GM12878 (cell line): ENCODE data around the gene GLG1. TPM values are rescaled to one million over a fixed set of nuclear protein-coding genes. Genes with fewer than 3 reads are reported as not detected.

Experiments used
- BHLHE40 ChIP-seq, 2 experiments: fragments of 450-650 bp in 1 of 2; IDR thresholded peaks; 2 replicates each; pipeline ENCODE4 v1.6.1; 2011 to 2017; ENCODE audit warnings: low read depth in 2 of 2, borderline replicate concordance in 1 of 2, improper control_type of control experiment in 1 of 2, low read length in 1 of 2, mild to moderate bottlenecking in 1 of 2
- BMI1 ChIP-seq: fragments of 450-650 bp; IDR thresholded peaks from 2 replicates; pipeline ENCODE4 v1.6.1; 2016; ENCODE audit warnings: mild to moderate bottlenecking, moderate library complexity, borderline replicate concordance
- CREM ChIP-seq: IDR thresholded peaks from 2 replicates; pipeline ENCODE4 v1.6.1; 2014; ENCODE audit warnings: antibody characterized with exemption, low read depth
- EP300 ChIP-seq, 2 experiments: fragments of 150-350 bp in 1 of 2; IDR thresholded peaks; 2 replicates each; pipeline ENCODE4 v1.6.1; 2011 to 2012; ENCODE audit warnings: low read depth in 2 of 2, low read length in 2 of 2, borderline replicate concordance in 1 of 2, improper control_type of control experiment in 1 of 2, inconsistent platforms in 1 of 2; ENCODE audit not compliant: control insufficient read depth in 1 of 2
- EZH2 ChIP-seq: IDR thresholded peaks from 2 replicates; pipeline ENCODE4 v1.6.1; 2012; ENCODE audit warnings: low read depth, mild to moderate bottlenecking, control low read depth, inconsistent platforms, low read length, borderline replicate concordance; ENCODE audit not compliant: control insufficient read depth
- FOS ChIP-seq: IDR thresholded peaks from 3 replicates; pipeline ENCODE4 v1.6.1; 2011; ENCODE audit warnings: borderline replicate concordance; ENCODE audit not compliant: insufficient read length; ENCODE audit errors: extremely low read depth
- IRF4 ChIP-seq: IDR thresholded peaks from 2 replicates; pipeline ENCODE4 v1.6.1; 2011; ENCODE audit warnings: low read depth, low read length
- MTA3 ChIP-seq: IDR thresholded peaks from 2 replicates; pipeline ENCODE4 v1.6.1; 2012; ENCODE audit warnings: low read length, inconsistent platforms, borderline replicate concordance
- NFIC ChIP-seq: IDR thresholded peaks from 2 replicates; pipeline ENCODE4 v1.6.1; 2012; ENCODE audit warnings: low read depth, mild to moderate bottlenecking, inconsistent platforms, low read length, moderate library complexity
- NFYB ChIP-seq: IDR thresholded peaks from 2 replicates; pipeline ENCODE4 v1.6.1; 2011; ENCODE audit warnings: low read depth, mild to moderate bottlenecking, low read length, improper control_type of control experiment, moderate library complexity; ENCODE audit not compliant: insufficient read depth
- POLR2AphosphoS2 ChIP-seq: IDR thresholded peaks from 2 replicates; pipeline ENCODE4 v1.6.1; 2011; ENCODE audit warnings: low read depth, mild to moderate bottlenecking, low read length, improper control_type of control experiment, moderate library complexity
- USF2 ChIP-seq: IDR thresholded peaks from 2 replicates; pipeline ENCODE4 v1.6.1; 2011; ENCODE audit warnings: low read depth, low read length, improper control_type of control experiment, borderline replicate concordance
- ZBTB33 ChIP-seq: fragments of 450-650 bp; IDR thresholded peaks from 2 replicates; pipeline ENCODE4 v1.6.1; 2017; ENCODE audit warnings: mild to moderate bottlenecking
- ZBTB4 ChIP-seq: fragments of 450-650 bp; formaldehyde crosslinking; IDR thresholded peaks from 2 replicates; pipeline ENCODE4 v1.4.0; 2022; ENCODE audit warnings: mild to moderate bottlenecking, moderate library complexity
- ZNF592 ChIP-seq: fragments of 450-650 bp; IDR thresholded peaks from 2 replicates; pipeline ENCODE4 v1.6.1; 2017; ENCODE audit warnings: mild to moderate bottlenecking, moderate library complexity
- polyA plus RNA-seq, 11 experiments: library from polyadenylated mRNA; depleted of rRNA in 4 of 11; unstranded in 6 of 11; stranded (reverse) in 5 of 11; fragments of >200 nt; fragmentation: Nextera tagmentation in 4 of 11; fragmentation: Illumina TruSeq in 1 of 11; extraction: Ambion mirVana in 4 of 11; extraction: Trizol in 1 of 11; gene quantifications; 1 replicate in 1 of 11; 2 replicates in 10 of 11; pipeline versions ENCODE4 v1.2.1 to v1.2.3, GENCODE V29; 2011 to 2016; ENCODE audit warnings: inconsistent platforms in 2 of 11, missing spikeins in 2 of 11, low read depth in 1 of 11
- total RNA-seq, 4 experiments: library from RNA; depleted of rRNA in 3 of 4; stranded (reverse); fragments of >200 nt in 3 of 4; fragmentation: Illumina TruSeq in 1 of 4; extraction: Trizol in 1 of 4; gene quantifications; 2 replicates each; pipeline versions ENCODE4 v1.2.1 to v1.2.3, GENCODE V29; 2013 to 2021
- TF ChIP-seq, protein P1 (sequence below): fragments of 450-650 bp; IDR thresholded peaks from 2 replicates; pipeline ENCODE4 v1.6.1; 2017; ENCODE audit warnings: low read depth, mild to moderate bottlenecking, moderate library complexity

The GLG1 gene
- total and polyA plus RNA-seq, 10 of the 15 experiments (the other 5 are each of a cell fraction or from before 2014, with no cell fraction given), result 7.6 to 49.4 (median 28.2) TPM

GRCh38 chr16:74626741-74627416 is 20.0 kb upstream of the GLG1 start (continued):
- 0 out of 2 replicates have a peak, but pooled peaks have one; percentile 38 for TF ChIP-seq NFIC
- TF ChIP-seq USF2, result no peak
- no peak for TF ChIP-seq IRF4
- no peak for TF ChIP-seq FOS
- TF ChIP-seq EP300 (IDR thresholded peaks at IDR 0.05; ENCODE audit: borderline replicate concordance in 1 of 2, control insufficient read depth in 1 of 2, low read depth in 2 of 2, low read length in 2 of 2), result 0 out of 4 replicates have a peak, but pooled peaks of 1 of the 2 experiments have one; percentile 12
- no peak for TF ChIP-seq ZBTB33
- TF ChIP-seq BHLHE40 (IDR thresholded peaks at IDR 0.05; ENCODE audit: borderline replicate concordance in 1 of 2, low read depth in 2 of 2, low read length in 1 of 2), result peak; percentile 35 to 44; a peak in 2 of 4 replicates
- no peak for TF ChIP-seq NFYB
- TF ChIP-seq, protein P1, sequence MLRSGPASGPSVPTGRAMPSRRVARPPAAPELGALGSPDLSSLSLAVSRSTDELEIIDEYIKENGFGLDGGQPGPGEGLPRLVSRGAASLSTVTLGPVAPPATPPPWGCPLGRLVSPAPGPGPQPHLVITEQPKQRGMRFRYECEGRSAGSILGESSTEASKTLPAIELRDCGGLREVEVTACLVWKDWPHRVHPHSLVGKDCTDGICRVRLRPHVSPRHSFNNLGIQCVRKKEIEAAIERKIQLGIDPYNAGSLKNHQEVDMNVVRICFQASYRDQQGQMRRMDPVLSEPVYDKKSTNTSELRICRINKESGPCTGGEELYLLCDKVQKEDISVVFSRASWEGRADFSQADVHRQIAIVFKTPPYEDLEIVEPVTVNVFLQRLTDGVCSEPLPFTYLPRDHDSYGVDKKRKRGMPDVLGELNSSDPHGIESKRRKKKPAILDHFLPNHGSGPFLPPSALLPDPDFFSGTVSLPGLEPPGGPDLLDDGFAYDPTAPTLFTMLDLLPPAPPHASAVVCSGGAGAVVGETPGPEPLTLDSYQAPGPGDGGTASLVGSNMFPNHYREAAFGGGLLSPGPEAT, result peak; percentile 60; the same call in 1 of the 2 replicates
- no peak for TF ChIP-seq CREM
- TF ChIP-seq EZH2, result no peak
- TF ChIP-seq BMI1, result no peak
- TF ChIP-seq ZNF592, result no peak
- TF ChIP-seq ZBTB4 (CRISPR knock-in tag), result no peak
- TF ChIP-seq POLR2AphosphoS2, result no peak
- no peak for TF ChIP-seq MTA3
